IPS-20b (cell line): Measurements from ENCODE around the gene ZKSCAN5.
"Not testable (repeated sequence)": the region's sequence is repeated elsewhere in the genome, so short reads cannot be mapped to it uniquely, and the experiment has no call there.

Experiments
- H3K27ac ChIP-seq: one replicate; pipeline ENCODE4 v1.5.1; 2013; ENCODE audit warnings: low read length
- H3K27me3 ChIP-seq: 2 replicates; pipeline ENCODE4 v1.6.1; 2013; ENCODE audit warnings: mild to moderate bottlenecking, low read length, inconsistent platforms; ENCODE audit not compliant: insufficient read depth
- H3K36me3 ChIP-seq: 2 replicates; pipeline ENCODE4 v1.6.1; 2013; ENCODE audit warnings: low read depth, mild to moderate bottlenecking, inconsistent platforms, low read length, moderate library complexity; ENCODE audit not compliant: insufficient read depth
- H3K4me1 ChIP-seq: 2 replicates; pipeline ENCODE4 v1.6.1; 2013; ENCODE audit warnings: mild to moderate bottlenecking, control low read depth, inconsistent platforms, low read length, moderate library complexity; ENCODE audit not compliant: insufficient read depth
- H3K4me3 ChIP-seq: 2 replicates; pipeline ENCODE4 v1.5.1; 2013; ENCODE audit warnings: mild to moderate bottlenecking, low read length, inconsistent platforms
- H3K9ac ChIP-seq: 2 replicates; pipeline ENCODE4 v1.6.1; 2013; ENCODE audit warnings: low read depth, mild to moderate bottlenecking, inconsistent platforms, low read length, moderate library complexity
- H3K9me3 ChIP-seq: 2 replicates; pipeline ENCODE4 v1.6.1; 2013; ENCODE audit warnings: mild to moderate bottlenecking, low read depth, low read length, inconsistent platforms; ENCODE audit not compliant: insufficient read depth

Gene ZKSCAN5

DNA sequence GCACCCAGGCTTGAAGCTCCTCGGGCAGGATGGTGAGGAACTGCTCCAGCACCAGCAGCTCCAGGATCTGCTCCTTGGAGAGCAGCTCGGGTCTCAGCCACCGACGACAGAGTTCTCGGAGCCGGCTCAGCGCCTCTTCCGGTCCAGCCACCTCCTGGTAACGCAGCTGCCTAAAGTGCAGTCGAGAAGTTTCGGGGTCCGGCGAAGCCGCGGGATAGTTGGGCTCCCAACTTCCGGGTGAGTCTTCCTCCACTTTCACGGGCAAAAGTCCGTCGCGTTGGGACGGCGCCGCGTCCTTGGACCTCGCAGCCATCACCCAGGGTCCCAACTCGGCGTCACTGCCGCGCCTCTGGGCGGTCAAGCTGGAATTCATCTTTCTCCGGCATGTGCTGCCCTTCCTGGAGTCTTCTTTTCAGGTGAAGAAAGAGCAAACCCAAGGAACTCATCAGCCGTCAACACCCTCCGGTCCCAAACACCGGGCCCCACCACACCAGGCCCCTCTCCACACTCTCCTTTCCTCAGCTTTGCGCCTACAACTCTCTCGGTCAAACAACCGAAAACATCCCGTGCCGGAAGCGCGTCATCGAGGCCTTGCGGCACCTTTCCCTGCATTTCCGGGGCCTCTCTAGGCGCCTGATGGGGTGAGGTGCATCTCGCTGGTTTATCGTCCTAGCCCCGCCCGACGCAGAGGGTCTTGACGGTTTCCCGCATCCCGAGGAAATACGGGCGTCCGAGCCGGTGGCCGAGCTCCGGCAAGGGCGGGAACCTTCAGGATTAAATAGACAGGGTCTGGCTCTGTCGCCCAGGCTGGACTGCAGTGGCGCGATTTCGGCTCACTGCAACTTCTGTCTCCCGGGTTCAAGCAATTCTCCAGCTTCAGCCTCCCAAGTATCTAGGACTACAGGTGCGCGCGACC, 4.5 kb upstream of the ZKSCAN5 start, which contains the start of gene ZNF394:
Gene ZNF394 (minus strand): TSS at position 561 of the 916 bp plus-strand sequence. CDS start 188 bp downstream, at position 373.
- no peaks in the 10 kb centered on the region; the same call in 1 of the 2 replicates for H3K9me3 ChIP-seq
- peaks cover 13% of the 10 kb centered on the region for H3K36me3 ChIP-seq
- H3K4me1 ChIP-seq, result peaks cover 9% of the 10 kb centered on the region
- H3K9ac ChIP-seq, result peak within 1 kb of the TSS; percentile 86; the same call in 1 of the 2 replicates
- peak within 1 kb of the TSS; percentile 87 for H3K4me3 ChIP-seq
- no peaks in the 10 kb centered on the region for H3K27me3 ChIP-seq
- H3K27ac ChIP-seq, result peak within 1 kb of the TSS; percentile 16

DNA sequence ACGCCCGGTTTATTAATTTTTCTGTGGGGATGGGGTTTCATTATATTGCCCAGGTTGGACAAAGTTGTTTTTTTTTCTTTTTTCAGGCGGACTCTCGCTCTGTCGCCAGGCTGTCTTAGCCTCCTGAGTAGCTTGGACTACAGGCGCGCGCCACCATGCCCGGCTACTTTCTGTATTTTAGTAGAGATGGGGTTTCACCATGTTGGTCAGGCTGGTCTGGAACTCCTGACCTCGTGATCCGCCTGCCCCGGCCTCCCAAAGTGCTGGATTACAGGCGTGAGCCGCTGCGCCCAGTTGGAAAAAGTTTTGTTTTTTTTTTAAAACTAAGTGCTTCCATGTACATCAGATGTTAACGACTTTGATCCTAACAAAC, 3.8 kb upstream of the ZKSCAN5 start:
- Histone ChIP-seq H3K4me3 (peak overlapping the region; percentile 87), H3K9me3 (no peaks in the 10 kb centered on the region), H3K4me1 (peaks cover 9% of the 10 kb centered on the region), H3K9ac (peak overlapping the region; percentile 86; the same call in 1 of the 2 replicates), H3K36me3 (peaks cover 13% of the 10 kb centered on the region), H3K27ac (no peak overlapping the region), H3K27me3 (no peaks in the 10 kb centered on the region)

DNA sequence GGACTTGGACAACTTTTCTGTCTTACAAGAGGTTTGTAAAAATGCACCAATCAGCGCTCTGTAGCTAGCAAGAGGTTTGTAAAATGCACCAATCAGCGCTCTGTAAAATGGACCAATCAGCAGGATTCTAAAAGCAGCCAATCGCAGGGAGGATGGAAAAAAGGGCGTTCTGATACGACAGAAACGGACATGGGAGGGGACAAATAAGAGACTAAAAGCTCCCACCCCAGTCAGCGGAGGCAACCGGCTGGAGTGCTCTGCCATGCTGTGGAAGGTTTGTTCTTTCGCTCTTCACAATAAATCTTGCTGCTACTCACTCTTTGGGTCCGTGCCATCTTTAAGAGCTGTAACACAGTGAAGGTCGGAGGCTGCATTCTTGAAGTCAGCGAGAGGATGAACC, 3.2 kb upstream of the ZKSCAN5 start:
- Histone ChIP-seq H3K4me3 (peak overlapping the region; percentile 87), H3K36me3 (peaks cover 11% of the 10 kb centered on the region)
- not testable (repeated sequence) for H3K4me1 ChIP-seq, H3K9ac ChIP-seq, H3K27me3 ChIP-seq, H3K9me3 ChIP-seq, H3K27ac ChIP-seq

DNA sequence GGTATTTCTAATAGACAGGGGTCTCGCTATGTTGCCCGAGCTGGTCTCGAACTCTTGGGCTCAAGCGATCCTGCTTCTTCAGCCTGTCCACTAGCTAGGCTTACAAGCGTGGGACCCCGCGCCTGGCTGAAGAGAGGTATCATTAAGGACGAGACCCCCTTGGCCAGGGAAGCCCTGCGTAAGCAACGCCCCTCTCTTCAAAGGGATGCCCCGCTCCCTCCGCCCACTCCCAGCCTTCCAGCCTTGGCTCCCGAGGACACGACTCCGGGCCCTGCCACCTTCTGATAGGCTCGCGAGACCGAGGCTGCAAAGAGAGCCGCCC, 220 bp upstream of the ZKSCAN5 start:
- H3K27ac ChIP-seq, result no peak overlapping the region
- no peaks in the 10 kb centered on the region for H3K27me3 ChIP-seq
- no peaks in the 10 kb centered on the region for H3K9me3 ChIP-seq
- peak overlapping the region; percentile 41; the same call in 1 of the 2 replicates for H3K9ac ChIP-seq
- peak overlapping the region; percentile 98; the same call in 1 of the 2 replicates for H3K4me3 ChIP-seq
- no peaks in the 10 kb centered on the region; the same call in 1 of the 2 replicates for H3K4me1 ChIP-seq
- H3K36me3 ChIP-seq, result peaks cover 3% of the 10 kb centered on the region; the same call in 1 of the 2 replicates

DNA sequence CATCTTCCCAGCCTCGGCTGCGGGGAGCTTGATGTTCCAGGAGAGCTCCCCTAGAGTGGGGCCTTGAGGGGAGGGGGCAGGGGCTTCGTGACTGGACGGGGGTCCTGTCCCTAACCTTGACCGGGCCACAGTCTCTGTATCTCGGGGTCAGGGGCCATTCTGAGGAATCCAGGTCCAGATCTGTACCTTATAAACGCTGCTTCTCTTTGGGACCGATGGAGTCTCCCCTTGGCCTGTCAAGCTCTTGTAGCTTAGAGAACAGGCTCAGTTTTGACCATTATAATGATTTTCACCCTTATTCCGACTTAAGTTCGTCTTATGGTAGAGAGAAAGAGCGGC, 831 bp downstream of the ZKSCAN5 start:
- Histone ChIP-seq H3K4me1 (no peaks in the 10 kb centered on the region; the same call in 1 of the 2 replicates), H3K9ac (peak overlapping the region; percentile 81; the same call in 1 of the 2 replicates), H3K36me3 (peaks cover 3% of the 10 kb centered on the region; the same call in 1 of the 2 replicates), H3K9me3 (no peaks in the 10 kb centered on the region), H3K27ac (peak overlapping the region; percentile 75), H3K4me3 (peak overlapping the region; percentile 98), H3K27me3 (no peaks in the 10 kb centered on the region)

DNA sequence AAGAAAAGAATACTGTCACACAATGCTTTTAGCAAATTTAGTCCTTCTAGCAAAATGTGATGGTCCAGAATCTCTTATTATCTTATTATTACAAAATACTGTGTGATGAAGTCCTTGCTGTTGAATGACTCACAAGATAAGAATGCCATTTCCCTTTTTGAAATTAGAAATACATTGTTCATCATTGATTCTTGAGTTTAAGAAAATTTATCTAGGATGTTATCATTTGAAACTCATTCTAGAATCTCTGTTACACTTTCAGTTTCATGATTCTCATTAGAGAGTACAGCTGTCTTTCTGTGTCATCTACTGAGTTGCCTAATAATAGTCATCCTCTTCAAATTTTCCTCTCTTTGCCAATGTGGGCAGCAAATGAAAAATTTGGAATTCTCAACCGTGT, 9.6 kb downstream of the ZKSCAN5 start:
- Histone ChIP-seq H3K4me1 (no peaks in the 10 kb centered on the region), H3K27me3 (no peaks in the 10 kb centered on the region), H3K9me3 (no peaks in the 10 kb centered on the region), H3K36me3 (peaks cover 43% of the 10 kb centered on the region), H3K27ac (no peak overlapping the region), H3K9ac (no peak overlapping the region), H3K4me3 (no peak overlapping the region)

DNA sequence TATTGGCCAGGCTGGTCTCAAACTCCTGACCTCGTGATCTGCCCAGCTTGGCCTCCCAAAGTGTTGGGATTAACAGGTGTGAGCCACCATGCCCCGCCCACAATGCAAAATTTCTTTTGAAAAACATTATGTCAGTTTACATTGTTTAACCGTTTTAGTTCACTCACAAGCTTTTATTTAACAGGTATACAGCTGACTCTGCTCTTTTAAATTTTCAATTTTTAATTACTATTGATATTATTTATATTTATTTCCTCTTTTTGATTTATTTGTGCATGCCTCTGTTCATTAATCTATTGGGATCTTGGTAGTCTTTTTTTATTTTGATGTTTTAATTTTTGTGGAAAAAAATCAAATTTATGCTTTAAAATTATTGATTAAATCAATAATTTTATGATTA, 16.9 kb downstream of the ZKSCAN5 start:
- Histone ChIP-seq H3K27me3 (no peaks in the 10 kb centered on the region), H3K27ac (no peak overlapping the region), H3K36me3 (peaks cover 42% of the 10 kb centered on the region), H3K4me3 (no peak overlapping the region), H3K4me1 (no peaks in the 10 kb centered on the region), H3K9me3 (no peaks in the 10 kb centered on the region), H3K9ac (no peak overlapping the region)

DNA sequence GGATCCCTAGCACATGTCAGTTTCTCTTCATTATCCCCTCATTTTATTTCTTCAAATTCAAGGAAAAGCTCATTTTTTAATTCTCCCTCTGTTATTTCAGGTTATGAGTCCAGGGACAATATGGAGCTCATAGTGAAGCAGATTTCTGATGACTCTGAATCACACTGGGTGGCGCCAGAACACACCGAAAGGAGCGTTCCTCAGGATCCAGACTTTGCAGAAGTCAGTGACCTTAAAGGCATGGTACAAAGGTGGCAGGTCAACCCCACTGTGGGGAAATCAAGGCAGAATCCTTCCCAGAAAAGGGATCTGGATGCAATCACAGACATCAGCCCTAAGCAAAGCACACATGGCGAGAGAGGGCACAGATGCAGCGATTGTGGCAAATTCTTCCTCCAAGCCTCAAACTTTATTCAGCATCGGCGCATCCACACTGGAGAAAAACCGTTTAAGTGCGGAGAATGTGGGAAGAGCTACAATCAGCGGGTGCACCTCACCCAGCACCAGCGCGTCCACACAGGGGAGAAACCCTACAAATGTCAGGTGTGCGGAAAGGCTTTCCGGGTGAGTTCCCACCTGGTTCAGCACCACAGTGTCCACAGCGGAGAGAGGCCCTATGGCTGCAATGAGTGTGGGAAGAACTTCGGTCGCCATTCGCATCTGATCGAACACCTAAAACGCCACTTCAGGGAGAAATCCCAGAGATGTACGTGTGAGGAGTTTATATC, 21.4 kb downstream of the ZKSCAN5 start:
- no peak overlapping the region for H3K9ac ChIP-seq
- H3K4me1 ChIP-seq, result no peaks in the 10 kb centered on the region
- H3K9me3 ChIP-seq, result peaks cover 28% of the 10 kb centered on the region
- H3K27ac ChIP-seq, result no peak overlapping the region
- H3K4me3 ChIP-seq, result no peak overlapping the region
- H3K27me3 ChIP-seq, result no peaks in the 10 kb centered on the region
- H3K36me3 ChIP-seq, result peaks cover 56% of the 10 kb centered on the region

DNA sequence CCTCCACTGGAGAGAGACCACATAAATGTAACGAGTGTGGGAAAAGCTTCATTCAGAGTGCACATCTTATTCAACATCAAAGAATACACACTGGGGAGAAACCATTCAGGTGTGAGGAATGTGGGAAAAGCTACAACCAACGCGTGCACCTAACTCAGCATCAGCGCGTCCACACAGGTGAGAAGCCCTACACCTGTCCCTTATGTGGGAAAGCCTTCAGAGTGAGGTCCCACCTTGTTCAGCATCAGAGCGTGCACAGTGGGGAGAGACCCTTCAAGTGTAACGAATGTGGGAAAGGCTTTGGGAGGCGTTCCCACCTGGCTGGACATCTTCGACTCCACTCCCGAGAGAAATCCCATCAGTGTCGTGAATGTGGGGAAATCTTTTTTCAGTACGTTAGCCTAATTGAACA, 26.9 kb downstream of the ZKSCAN5 start:
- Histone ChIP-seq H3K4me3 (peak overlapping the region; percentile 1; the same call in 1 of the 2 replicates), H3K9me3 (peaks cover 60% of the 10 kb centered on the region), H3K27ac (no peak overlapping the region), H3K36me3 (peaks cover 70% of the 10 kb centered on the region), H3K27me3 (no peaks in the 10 kb centered on the region), H3K9ac (no peak overlapping the region), H3K4me1 (no peaks in the 10 kb centered on the region)

DNA sequence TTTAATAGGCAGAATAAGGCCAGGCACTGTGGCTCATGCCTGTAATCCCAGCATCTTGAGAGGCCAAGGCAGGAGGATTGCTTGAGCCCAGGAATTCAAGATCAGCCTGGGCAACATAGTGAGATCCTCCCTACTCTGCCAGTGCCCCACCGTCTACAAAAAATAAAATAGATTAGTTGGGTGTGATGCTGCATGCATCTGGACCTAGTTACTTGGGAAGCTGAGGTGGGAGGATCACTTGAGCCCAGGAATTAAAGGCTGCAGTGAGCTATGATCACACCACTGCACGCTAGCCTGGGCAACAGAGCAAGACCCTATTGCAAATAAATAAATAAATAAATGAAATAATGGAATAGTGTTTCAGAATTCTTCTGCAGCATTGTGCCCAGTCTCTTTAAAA, 31.2 kb downstream of the ZKSCAN5 start:
- H3K27ac ChIP-seq, result no peak overlapping the region
- no peak overlapping the region for H3K9ac ChIP-seq
- peaks cover 31% of the 10 kb centered on the region for H3K36me3 ChIP-seq
- H3K9me3 ChIP-seq, result peaks cover 50% of the 10 kb centered on the region
- H3K4me3 ChIP-seq, result no peak overlapping the region
- H3K4me1 ChIP-seq, result no peaks in the 10 kb centered on the region
- H3K27me3 ChIP-seq, result no peaks in the 10 kb centered on the region

DNA sequence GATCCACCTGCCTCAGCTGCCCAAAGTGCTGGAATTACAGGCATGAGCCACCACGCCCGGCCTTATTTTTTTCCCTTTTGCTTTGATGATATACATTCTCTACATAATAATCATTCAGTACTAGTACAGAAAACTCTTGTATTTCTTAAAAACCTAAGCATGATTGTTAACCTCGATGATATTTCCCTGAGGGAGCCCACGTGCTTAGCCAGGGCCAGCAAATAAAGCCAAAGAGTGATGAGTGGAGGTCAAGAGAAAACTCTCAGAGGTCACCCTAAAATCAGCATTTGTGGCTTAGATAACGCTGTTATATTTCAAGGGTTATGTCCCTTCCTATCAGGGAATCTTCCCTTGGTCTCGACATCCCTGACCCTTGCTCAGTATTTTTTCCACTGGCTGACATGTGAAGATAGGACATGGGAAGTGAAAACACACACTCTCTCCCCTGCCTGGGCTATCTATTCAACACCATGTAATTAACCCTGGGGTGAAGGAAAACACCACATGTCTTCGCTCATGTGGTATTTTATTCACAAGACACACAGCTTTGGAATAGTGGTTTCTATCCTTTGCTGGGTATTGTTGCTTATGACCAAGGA, 34.9 kb downstream of the ZKSCAN5 start:
- no peak overlapping the region for H3K27ac ChIP-seq
- peaks cover 46% of the 10 kb centered on the region for H3K9me3 ChIP-seq
- H3K27me3 ChIP-seq, result no peaks in the 10 kb centered on the region
- no peaks in the 10 kb centered on the region for H3K36me3 ChIP-seq
- no peak overlapping the region for H3K4me3 ChIP-seq
- no peak overlapping the region for H3K9ac ChIP-seq
- no peaks in the 10 kb centered on the region for H3K4me1 ChIP-seq
